ENCODE measurements around the gene ZNHIT3.
"Not testable (repeated sequence)": the region's sequence is repeated elsewhere in the genome, so short reads cannot be mapped to it uniquely, and the experiment has no call there.

ZNHIT3 gene

DNA sequence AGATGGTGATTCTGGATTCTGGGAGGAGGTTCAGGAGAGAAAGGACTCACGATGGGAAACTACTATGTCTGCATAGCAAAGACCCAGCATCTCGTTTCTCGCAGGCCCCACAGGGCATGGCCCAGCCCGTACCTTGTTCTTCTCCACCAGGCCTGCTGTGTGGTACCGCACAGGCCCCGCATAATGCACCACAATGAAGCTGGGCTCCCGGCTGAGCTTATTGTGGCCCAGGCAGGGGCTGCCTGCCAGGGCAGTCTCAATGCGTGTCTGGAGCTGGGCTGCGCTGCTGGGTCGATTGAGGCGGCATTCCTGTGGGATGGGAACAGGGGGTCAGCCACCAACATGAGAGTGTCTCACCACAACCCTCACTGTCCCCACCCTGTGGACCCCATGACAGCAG, 20.4 kb downstream of the ZNHIT3 start:
- H3K4me3 ChIP-seq (replicated peaks; ENCODE audit: insufficient read depth, low read length): no peak overlapping the region
- TF ChIP-seq, protein P1, sequence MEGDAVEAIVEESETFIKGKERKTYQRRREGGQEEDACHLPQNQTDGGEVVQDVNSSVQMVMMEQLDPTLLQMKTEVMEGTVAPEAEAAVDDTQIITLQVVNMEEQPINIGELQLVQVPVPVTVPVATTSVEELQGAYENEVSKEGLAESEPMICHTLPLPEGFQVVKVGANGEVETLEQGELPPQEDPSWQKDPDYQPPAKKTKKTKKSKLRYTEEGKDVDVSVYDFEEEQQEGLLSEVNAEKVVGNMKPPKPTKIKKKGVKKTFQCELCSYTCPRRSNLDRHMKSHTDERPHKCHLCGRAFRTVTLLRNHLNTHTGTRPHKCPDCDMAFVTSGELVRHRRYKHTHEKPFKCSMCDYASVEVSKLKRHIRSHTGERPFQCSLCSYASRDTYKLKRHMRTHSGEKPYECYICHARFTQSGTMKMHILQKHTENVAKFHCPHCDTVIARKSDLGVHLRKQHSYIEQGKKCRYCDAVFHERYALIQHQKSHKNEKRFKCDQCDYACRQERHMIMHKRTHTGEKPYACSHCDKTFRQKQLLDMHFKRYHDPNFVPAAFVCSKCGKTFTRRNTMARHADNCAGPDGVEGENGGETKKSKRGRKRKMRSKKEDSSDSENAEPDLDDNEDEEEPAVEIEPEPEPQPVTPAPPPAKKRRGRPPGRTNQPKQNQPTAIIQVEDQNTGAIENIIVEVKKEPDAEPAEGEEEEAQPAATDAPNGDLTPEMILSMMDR (IDR thresholded peaks at IDR 0.05; ENCODE audit: insufficient read depth, low read length): no peak
- TF ChIP-seq GABPA (IDR thresholded peaks at IDR 0.05; ENCODE audit: low read depth): no peak
- DNase-seq (ENCODE audit: low read depth in 1 of 2, low spot score in 1 of 2): no peak
- no peaks in the 10 kb centered on the region for H3K27me3 ChIP-seq (ENCODE audit: insufficient read depth, poor library complexity, severe bottlenecking)
- H3K27ac ChIP-seq (replicated peaks): no peak overlapping the region

DNA sequence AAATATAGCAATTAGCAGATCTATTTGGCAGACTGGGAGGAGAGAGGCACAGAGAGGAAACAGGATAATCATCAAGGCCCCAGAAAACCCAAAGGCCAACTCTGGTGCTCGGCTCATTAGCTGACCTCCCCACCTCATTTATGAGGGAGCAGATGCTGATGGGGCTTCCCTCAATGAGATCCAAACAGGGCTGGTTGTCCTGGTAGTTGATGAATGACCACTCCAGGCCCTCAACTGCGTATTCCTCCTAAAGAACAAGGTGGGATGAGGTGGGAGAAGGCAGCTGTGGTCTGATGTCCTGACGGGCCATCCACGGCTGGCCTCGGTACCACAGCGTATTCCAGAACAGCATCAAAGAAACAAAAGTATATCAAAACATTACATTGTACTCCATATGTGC, 20.8 kb downstream of the ZNHIT3 start:
- Histone ChIP-seq H3K27ac (replicated peaks) (no peak overlapping the region), H3K27me3 (ENCODE audit: insufficient read depth, poor library complexity, severe bottlenecking) (no peaks in the 10 kb centered on the region), H3K4me3 (replicated peaks; ENCODE audit: insufficient read depth, low read length) (no peak overlapping the region)
- TF ChIP-seq, protein P2, sequence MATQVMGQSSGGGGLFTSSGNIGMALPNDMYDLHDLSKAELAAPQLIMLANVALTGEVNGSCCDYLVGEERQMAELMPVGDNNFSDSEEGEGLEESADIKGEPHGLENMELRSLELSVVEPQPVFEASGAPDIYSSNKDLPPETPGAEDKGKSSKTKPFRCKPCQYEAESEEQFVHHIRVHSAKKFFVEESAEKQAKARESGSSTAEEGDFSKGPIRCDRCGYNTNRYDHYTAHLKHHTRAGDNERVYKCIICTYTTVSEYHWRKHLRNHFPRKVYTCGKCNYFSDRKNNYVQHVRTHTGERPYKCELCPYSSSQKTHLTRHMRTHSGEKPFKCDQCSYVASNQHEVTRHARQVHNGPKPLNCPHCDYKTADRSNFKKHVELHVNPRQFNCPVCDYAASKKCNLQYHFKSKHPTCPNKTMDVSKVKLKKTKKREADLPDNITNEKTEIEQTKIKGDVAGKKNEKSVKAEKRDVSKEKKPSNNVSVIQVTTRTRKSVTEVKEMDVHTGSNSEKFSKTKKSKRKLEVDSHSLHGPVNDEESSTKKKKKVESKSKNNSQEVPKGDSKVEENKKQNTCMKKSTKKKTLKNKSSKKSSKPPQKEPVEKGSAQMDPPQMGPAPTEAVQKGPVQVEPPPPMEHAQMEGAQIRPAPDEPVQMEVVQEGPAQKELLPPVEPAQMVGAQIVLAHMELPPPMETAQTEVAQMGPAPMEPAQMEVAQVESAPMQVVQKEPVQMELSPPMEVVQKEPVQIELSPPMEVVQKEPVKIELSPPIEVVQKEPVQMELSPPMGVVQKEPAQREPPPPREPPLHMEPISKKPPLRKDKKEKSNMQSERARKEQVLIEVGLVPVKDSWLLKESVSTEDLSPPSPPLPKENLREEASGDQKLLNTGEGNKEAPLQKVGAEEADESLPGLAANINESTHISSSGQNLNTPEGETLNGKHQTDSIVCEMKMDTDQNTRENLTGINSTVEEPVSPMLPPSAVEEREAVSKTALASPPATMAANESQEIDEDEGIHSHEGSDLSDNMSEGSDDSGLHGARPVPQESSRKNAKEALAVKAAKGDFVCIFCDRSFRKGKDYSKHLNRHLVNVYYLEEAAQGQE (IDR thresholded peaks at IDR 0.05; ENCODE audit: insufficient replicate concordance, low read depth): no peak
- no peak for TF ChIP-seq POLR2AphosphoS5 (IDR thresholded peaks at IDR 0.05; ENCODE audit: low read depth)
- no peak for TF ChIP-seq GABPA (IDR thresholded peaks at IDR 0.05; ENCODE audit: low read depth)
- TF ChIP-seq SPI1 (IDR thresholded peaks at IDR 0.05; ENCODE audit: borderline replicate concordance, low read depth): no peak
- TF ChIP-seq, protein P1 (IDR thresholded peaks at IDR 0.05; ENCODE audit: insufficient read depth, low read length): no peak
- DNase-seq (ENCODE audit: low read depth in 1 of 2, low spot score in 1 of 2): no peak

DNA sequence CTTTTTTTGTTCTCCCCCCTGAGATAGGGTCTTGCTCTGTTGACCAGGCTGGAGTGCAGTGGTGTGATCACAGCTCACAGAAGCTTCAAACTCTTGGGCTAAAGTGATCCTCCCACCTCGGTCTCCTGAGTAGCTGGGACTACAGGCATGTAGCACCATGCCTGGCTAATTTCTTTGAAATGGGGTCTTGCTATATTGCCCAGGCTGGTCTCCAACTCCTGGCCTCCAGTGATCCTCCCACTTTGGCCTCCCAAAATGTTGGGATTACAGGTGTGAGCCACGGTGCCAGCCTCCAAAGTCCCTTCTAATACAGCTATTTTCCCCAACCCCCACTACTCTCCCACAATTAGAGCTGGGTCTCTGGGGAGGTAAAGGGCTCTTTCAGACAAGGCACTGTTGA, 22.0 kb downstream of the ZNHIT3 start:
- not testable (repeated sequence) for H3K27ac ChIP-seq (replicated peaks); H3K4me3 ChIP-seq (replicated peaks; ENCODE audit: insufficient read depth, low read length); H3K27me3 ChIP-seq (ENCODE audit: insufficient read depth, poor library complexity, severe bottlenecking); DNase-seq (ENCODE audit: low read depth in 1 of 2, low spot score in 1 of 2)

DNA sequence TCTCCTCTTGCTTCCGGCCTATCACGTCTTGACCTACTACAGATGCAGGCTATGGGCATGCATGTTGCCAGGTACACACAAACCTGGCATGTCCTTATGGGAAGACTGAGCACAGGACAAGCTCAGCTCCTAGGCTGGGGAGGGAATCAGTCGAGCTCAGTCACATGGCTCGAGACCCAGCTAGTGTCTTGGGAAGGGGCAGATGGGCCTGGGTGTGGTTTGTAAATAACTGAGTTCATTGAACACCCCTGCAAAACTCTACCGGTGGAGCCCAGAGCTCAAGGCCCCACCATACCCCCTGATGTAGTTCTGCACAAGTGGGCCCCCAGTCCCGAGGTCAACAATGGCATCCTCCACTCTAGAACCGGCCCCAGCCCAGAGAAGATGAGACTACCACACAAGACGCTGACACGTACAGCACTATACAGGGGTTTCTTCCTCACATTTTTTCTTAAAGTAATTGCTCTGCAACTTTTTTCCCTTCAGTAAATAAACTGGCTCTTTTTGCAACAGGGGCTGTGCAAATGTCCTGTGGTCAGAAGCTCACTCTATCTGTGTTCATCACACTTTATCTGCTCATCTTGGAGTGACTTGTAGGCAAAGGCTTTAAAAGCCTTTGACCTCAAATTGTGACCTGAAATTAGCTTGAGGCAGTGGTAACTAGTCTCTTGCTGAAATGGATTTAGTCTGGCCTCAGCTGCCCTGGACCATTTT, 22.9 kb downstream of the ZNHIT3 start:
- Histone ChIP-seq H3K4me3 (replicated peaks; ENCODE audit: insufficient read depth, low read length) (no peak overlapping the region), H3K27ac (replicated peaks) (no peak overlapping the region), H3K27me3 (ENCODE audit: insufficient read depth, poor library complexity, severe bottlenecking) (no peaks in the 10 kb centered on the region)
- DNase-seq (ENCODE audit: low read depth in 1 of 2, low spot score in 1 of 2): no peak
- TF ChIP-seq GABPA (IDR thresholded peaks at IDR 0.05; ENCODE audit: low read depth) (no peak), SPI1 (IDR thresholded peaks at IDR 0.05; ENCODE audit: borderline replicate concordance, low read depth) (no peak), POLR2AphosphoS5 (IDR thresholded peaks at IDR 0.05; ENCODE audit: low read depth) (no peak)
- TF ChIP-seq, protein P2 (IDR thresholded peaks at IDR 0.05; ENCODE audit: insufficient replicate concordance, low read depth): no peak
- TF ChIP-seq, protein P1 (IDR thresholded peaks at IDR 0.05; ENCODE audit: insufficient read depth, low read length): no peak

All from HL-60 (cell line).